GM12878 (cell line): Measurements from ENCODE around the gene FKBP6. TPM values are rescaled to one million over a fixed set of nuclear protein-coding genes. Genes with fewer than 3 reads are reported as not detected.

Experiments used
- ASH2L ChIP-seq: fragments of 300-600, 200-600 bp; sonication (generic); IDR thresholded peaks from 2 replicates; pipeline ENCODE4 v1.6.1; 2017; ENCODE audit warnings: low read depth, mild to moderate bottlenecking, borderline replicate concordance
- BHLHE40 ChIP-seq, 2 experiments: fragments of 450-650 bp in 1 of 2; IDR thresholded peaks; 2 replicates each; pipeline ENCODE4 v1.6.1; 2011 to 2017; ENCODE audit warnings: low read depth in 2 of 2, borderline replicate concordance in 1 of 2, improper control_type of control experiment in 1 of 2, low read length in 1 of 2, mild to moderate bottlenecking in 1 of 2
- CHD1 ChIP-seq: IDR thresholded peaks from 2 replicates; pipeline ENCODE4 v1.6.1; 2012; ENCODE audit warnings: low read depth, low read length, improper control_type of control experiment
- CREB1 ChIP-seq: IDR thresholded peaks from 2 replicates; pipeline ENCODE4 v1.6.1; 2012; ENCODE audit warnings: low read depth, mild to moderate bottlenecking, inconsistent platforms
- EGR1 ChIP-seq, 2 experiments: IDR thresholded peaks; 1 replicate in 1 of 2; 2 replicates in 1 of 2; pipeline ENCODE4 v1.6.1; 2011 to 2012; ENCODE audit warnings: low read depth in 2 of 2, low read length in 2 of 2, borderline replicate concordance in 1 of 2, mild to moderate bottlenecking in 1 of 2, moderate library complexity in 1 of 2
- ESRRA ChIP-seq: IDR thresholded peaks from 2 replicates; pipeline ENCODE4 v1.6.1; 2012; ENCODE audit warnings: mild to moderate bottlenecking, low read length, improper control_type of control experiment
- HCFC1 ChIP-seq: fragments of 150-350 bp; IDR thresholded peaks from 2 replicates; pipeline ENCODE4 v1.6.1; 2014; ENCODE audit warnings: low read length
- IKZF1 ChIP-seq: fragments of 450-650 bp; conservative IDR thresholded peaks from 2 replicates; pipeline ENCODE4 v1.6.1; 2017; ENCODE audit warnings: antibody characterized with exemption, mild to moderate bottlenecking
- MTA2 ChIP-seq: fragments of 450-650 bp; IDR thresholded peaks from 2 replicates; pipeline ENCODE4 v1.6.1; 2016; ENCODE audit warnings: low read depth, mild to moderate bottlenecking, moderate library complexity
- POLR2A ChIP-seq: IDR thresholded peaks from 2 replicates; pipeline ENCODE4 v1.6.1; 2011; ENCODE audit warnings: low read depth, mild to moderate bottlenecking, low read length
- POLR2AphosphoS5 ChIP-seq: IDR thresholded peaks from 2 replicates; pipeline ENCODE4 v1.6.1; 2011; ENCODE audit warnings: mild to moderate bottlenecking, low read length, inconsistent platforms
- RB1 ChIP-seq: fragments of 450-650 bp; formaldehyde crosslinking; IDR thresholded peaks from 2 replicates; pipeline ENCODE4 v1.6.1; 2017; ENCODE audit warnings: mild to moderate bottlenecking, borderline replicate concordance
- RCOR1 ChIP-seq: conservative IDR thresholded peaks from 2 replicates; pipeline ENCODE4 v1.6.1; 2012; ENCODE audit warnings: low read depth, low read length, improper control_type of control experiment
- SIX5 ChIP-seq: IDR thresholded peaks from 2 replicates; pipeline ENCODE4 v1.6.1; 2011; ENCODE audit warnings: mild to moderate bottlenecking, low read depth, low read length, moderate library complexity; ENCODE audit not compliant: severe bottlenecking
- SPI1 ChIP-seq: IDR thresholded peaks from 2 replicates; pipeline ENCODE4 v1.6.1; 2011; ENCODE audit warnings: low read depth, mild to moderate bottlenecking, low read length, moderate library complexity, borderline replicate concordance; ENCODE audit not compliant: insufficient read depth
- SREBF1 ChIP-seq: IDR thresholded peaks from 2 replicates; pipeline ENCODE4 v1.6.1; 2012; ENCODE audit warnings: mild to moderate bottlenecking, low read length
- TCF12 ChIP-seq: IDR thresholded peaks from 2 replicates; pipeline ENCODE4 v1.6.1; 2011; ENCODE audit warnings: low read depth, mild to moderate bottlenecking, low read length
- ZBTB40 ChIP-seq: fragments of 450-650 bp; IDR thresholded peaks from 2 replicates; pipeline ENCODE4 v1.6.1; 2016; ENCODE audit warnings: mild to moderate bottlenecking, moderate library complexity, borderline replicate concordance
- ZNF384 ChIP-seq: IDR thresholded peaks from 2 replicates; pipeline ENCODE4 v1.6.1; 2012; ENCODE audit warnings: low read depth, mild to moderate bottlenecking, low read length, improper control_type of control experiment, borderline replicate concordance
- ZNF592 ChIP-seq: fragments of 450-650 bp; IDR thresholded peaks from 2 replicates; pipeline ENCODE4 v1.6.1; 2017; ENCODE audit warnings: mild to moderate bottlenecking, moderate library complexity
- ZSCAN29 ChIP-seq: fragments of 450-650 bp; IDR thresholded peaks from 2 replicates; pipeline ENCODE4 v1.6.1; 2017; ENCODE audit warnings: mild to moderate bottlenecking, moderate library complexity
- polyA plus RNA-seq, 11 experiments: library from polyadenylated mRNA; depleted of rRNA in 4 of 11; unstranded in 6 of 11; stranded (reverse) in 5 of 11; fragments of >200 nt; fragmentation: Nextera tagmentation in 4 of 11; fragmentation: Illumina TruSeq in 1 of 11; extraction: Ambion mirVana in 4 of 11; extraction: Trizol in 1 of 11; gene quantifications; 1 replicate in 1 of 11; 2 replicates in 10 of 11; pipeline versions ENCODE4 v1.2.1 to v1.2.3, GENCODE V29; 2011 to 2016; ENCODE audit warnings: inconsistent platforms in 2 of 11, missing spikeins in 2 of 11, low read depth in 1 of 11
- total RNA-seq, 4 experiments: library from RNA; depleted of rRNA in 3 of 4; stranded (reverse); fragments of >200 nt in 3 of 4; fragmentation: Illumina TruSeq in 1 of 4; extraction: Trizol in 1 of 4; gene quantifications; 2 replicates each; pipeline versions ENCODE4 v1.2.1 to v1.2.3, GENCODE V29; 2013 to 2021
- TF ChIP-seq, protein P1 (sequence below): IDR thresholded peaks from 2 replicates; pipeline ENCODE4 v1.6.1; 2012; ENCODE audit warnings: low read depth, low read length, improper control_type of control experiment
- TF ChIP-seq, protein P2 (sequence below): IDR thresholded peaks from 2 replicates; pipeline ENCODE4 v1.6.1; 2011; ENCODE audit warnings: low read depth, mild to moderate bottlenecking, low read length, moderate library complexity, borderline replicate concordance; ENCODE audit errors: extremely low read depth

Gene FKBP6
- total and polyA plus RNA-seq, 10 of the 15 experiments (the other 5 are each of a cell fraction or from before 2014, with no cell fraction given), result not detected

DNA sequence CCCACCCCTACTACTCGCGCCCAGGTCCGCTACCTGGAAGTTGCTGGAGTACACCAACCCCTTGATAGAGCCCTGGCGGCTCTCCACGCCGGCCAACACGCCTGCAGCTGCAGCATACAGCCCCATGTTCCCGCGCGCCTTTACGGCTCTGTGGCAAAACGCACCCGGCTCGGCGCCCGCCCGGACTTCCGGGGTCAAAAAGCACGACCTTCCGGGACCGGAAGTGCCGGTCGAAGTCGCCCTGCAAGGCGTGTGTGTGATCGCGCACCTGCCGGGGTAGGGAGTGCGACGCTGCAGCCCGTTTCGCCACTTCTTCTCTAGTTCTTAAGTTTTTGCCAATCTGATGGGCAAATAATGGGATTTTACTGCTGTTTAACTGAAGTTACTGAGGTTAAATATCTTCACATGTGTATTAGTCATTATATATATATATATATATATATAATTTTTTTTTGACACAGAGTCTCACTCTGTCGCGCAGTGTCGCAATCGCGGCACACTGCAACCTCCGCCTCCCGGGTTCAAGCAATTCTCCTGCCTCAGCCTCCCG lies 19.2 kb upstream of the FKBP6 start, which contains the start of gene NSUN5 (continued):
- TF ChIP-seq ZNF592, result no peak
- no peak; the same call in 1 of the 2 replicates for TF ChIP-seq RB1
- TF ChIP-seq, protein P1, sequence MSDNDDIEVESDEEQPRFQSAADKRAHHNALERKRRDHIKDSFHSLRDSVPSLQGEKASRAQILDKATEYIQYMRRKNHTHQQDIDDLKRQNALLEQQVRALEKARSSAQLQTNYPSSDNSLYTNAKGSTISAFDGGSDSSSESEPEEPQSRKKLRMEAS, result peak; percentile 98
- no peak for TF ChIP-seq RCOR1
- peak; percentile 64 to 80; a peak in 2 of 4 replicates for TF ChIP-seq BHLHE40 (IDR thresholded peaks at IDR 0.05; ENCODE audit: borderline replicate concordance in 1 of 2, low read depth in 2 of 2, low read length in 1 of 2)
- TF ChIP-seq EGR1 (IDR thresholded peaks at IDR 0.05; ENCODE audit: borderline replicate concordance in 1 of 2, low read depth in 2 of 2, low read length in 2 of 2), result peak in 1 of 2 experiments; percentile 52; a peak in 1 of 3 replicates
- TF ChIP-seq ESRRA, result no peak
- 0 out of 2 replicates have a peak, but pooled peaks have one; percentile 12 for TF ChIP-seq MTA2
- TF ChIP-seq SREBF1, result no peak
- TF ChIP-seq, protein P2, sequence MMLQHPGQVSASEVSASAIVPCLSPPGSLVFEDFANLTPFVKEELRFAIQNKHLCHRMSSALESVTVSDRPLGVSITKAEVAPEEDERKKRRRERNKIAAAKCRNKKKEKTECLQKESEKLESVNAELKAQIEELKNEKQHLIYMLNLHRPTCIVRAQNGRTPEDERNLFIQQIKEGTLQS, result peak; percentile 63; the same call in 1 of the 2 replicates
- TF ChIP-seq IKZF1, result peak; percentile 65
- TF ChIP-seq ZNF384, result no peak
- peak; percentile 88 for TF ChIP-seq ZBTB40
- TF ChIP-seq POLR2A, result peak; percentile 93
- no peak for TF ChIP-seq ZSCAN29
- TF ChIP-seq POLR2AphosphoS5, result peak; percentile 82
- peak; percentile 42 for TF ChIP-seq SIX5
- TF ChIP-seq HCFC1, result peak; percentile 58
- no peak for TF ChIP-seq ASH2L
- no peak for TF ChIP-seq CHD1
- TF ChIP-seq TCF12, result peak; percentile 80
- TF ChIP-seq SPI1, result peak; percentile 24; the same call in 1 of the 2 replicates
- peak; percentile 70; the same call in 1 of the 2 replicates for TF ChIP-seq CREB1
